ENCODE measurements around the gene LMX1A. TPM values are rescaled to one million over a fixed set of nuclear protein-coding genes. Genes with fewer than 3 reads are reported as not detected.
A peak's percentile ranks its signal among the peaks of the same experiment; 100 is the strongest.

Gene LMX1A
- polyA plus RNA-seq, 1 donor from 2014 or later: 0.47 TPM

- no peaks in the 10 kb centered on the region for H3K9me3 ChIP-seq (ENCODE audit: low read length)
- TF ChIP-seq MXI1 (conservative IDR thresholded peaks at IDR 0.05; ENCODE audit: poor library complexity, severe bottlenecking) (no peak), CTCF (IDR thresholded peaks at IDR 0.05; ENCODE audit: poor library complexity, severe bottlenecking) (no peak), EP300 (conservative IDR thresholded peaks at IDR 0.05; ENCODE audit: poor library complexity, severe bottlenecking) (no peak), SMC3 (conservative IDR thresholded peaks at IDR 0.05; ENCODE audit: poor library complexity) (no peak), TAF1 (IDR thresholded peaks at IDR 0.05; ENCODE audit: low read depth) (no peak), RAD21 (conservative IDR thresholded peaks at IDR 0.05) (no peak), REST (IDR thresholded peaks at IDR 0.05; ENCODE audit: borderline replicate concordance) (no peak), EZH2 (IDR thresholded peaks at IDR 0.05; ENCODE audit: borderline replicate concordance, insufficient read depth, low read length, poor library complexity, severe bottlenecking) (no peak), POLR2AphosphoS5 (IDR thresholded peaks at IDR 0.05) (no peak)
- peak overlapping the region; percentile 28 for H3K4me3 ChIP-seq (ENCODE audit: low read length)
- H3K36me3 ChIP-seq (ENCODE audit: insufficient read depth, low read length): no peaks in the 10 kb centered on the region
- no peaks in the 10 kb centered on the region for H3F3A ChIP-seq (ENCODE audit: insufficient read depth, low read length, poor library complexity, severe bottlenecking)
- H4K20me1 ChIP-seq (ENCODE audit: insufficient read depth): no peaks in the 10 kb centered on the region
- H3K9ac ChIP-seq (ENCODE audit: low read length): no peak overlapping the region
- no peaks in the 10 kb centered on the region for H3K79me2 ChIP-seq (replicated peaks; ENCODE audit: insufficient read depth, low read length)
- H3K27me3 ChIP-seq (ENCODE audit: insufficient read depth, low read depth, low read length): peaks cover 26% of the 10 kb centered on the region
- no peak overlapping the region for H2AFZ ChIP-seq (ENCODE audit: low read depth, low read length)
- no peaks in the 10 kb centered on the region for H3K9me2 ChIP-seq (ENCODE audit: insufficient read depth, low read length)
- no peak overlapping the region for H3K4me2 ChIP-seq (ENCODE audit: low read length)
- H3K27ac ChIP-seq (ENCODE audit: low read length): no peak overlapping the region
These were observed 19.7 kb upstream of the LMX1A start for GRCh38 chr1:165376041-165376810.

GRCh38 chr1:165375623-165376022, 19.1 kb upstream of the LMX1A start:
- Histone ChIP-seq H4K20me1 (ENCODE audit: insufficient read depth) (no peaks in the 10 kb centered on the region), H3K36me3 (ENCODE audit: insufficient read depth, low read length) (no peaks in the 10 kb centered on the region), H3K79me2 (replicated peaks; ENCODE audit: insufficient read depth, low read length) (no peaks in the 10 kb centered on the region), H3K9ac (ENCODE audit: low read length) (no peak overlapping the region), H3F3A (ENCODE audit: insufficient read depth, low read length, poor library complexity, severe bottlenecking) (no peaks in the 10 kb centered on the region), H3K27ac (ENCODE audit: low read length) (no peak overlapping the region), H3K4me2 (ENCODE audit: low read length) (no peak overlapping the region), H3K9me2 (ENCODE audit: insufficient read depth, low read length) (no peaks in the 10 kb centered on the region), H3K27me3 (ENCODE audit: insufficient read depth, low read depth, low read length) (peaks cover 26% of the 10 kb centered on the region), H3K9me3 (ENCODE audit: low read length) (no peaks in the 10 kb centered on the region), H3K4me3 (ENCODE audit: low read length) (peak overlapping the region; percentile 28), H2AFZ (ENCODE audit: low read depth, low read length) (no peak overlapping the region)
- TF ChIP-seq EP300 (conservative IDR thresholded peaks at IDR 0.05; ENCODE audit: poor library complexity, severe bottlenecking) (no peak), POLR2AphosphoS5 (IDR thresholded peaks at IDR 0.05) (no peak), MXI1 (conservative IDR thresholded peaks at IDR 0.05; ENCODE audit: poor library complexity, severe bottlenecking) (no peak), CTCF (IDR thresholded peaks at IDR 0.05; ENCODE audit: poor library complexity, severe bottlenecking) (no peak), RAD21 (conservative IDR thresholded peaks at IDR 0.05) (no peak), SMC3 (conservative IDR thresholded peaks at IDR 0.05; ENCODE audit: poor library complexity) (no peak), TAF1 (IDR thresholded peaks at IDR 0.05; ENCODE audit: low read depth) (no peak), EZH2 (IDR thresholded peaks at IDR 0.05; ENCODE audit: borderline replicate concordance, insufficient read depth, low read length, poor library complexity, severe bottlenecking) (no peak), REST (IDR thresholded peaks at IDR 0.05; ENCODE audit: borderline replicate concordance) (no peak)

Data from neural cell (in vitro differentiated cells).